H9 (cell line): ENCODE results near the gene ATP6V1C2. TPM values are rescaled to one million over a fixed set of nuclear protein-coding genes. Genes with fewer than 3 reads are reported as not detected.

Experiments used
- DNase-seq: peaks from one replicate; pipeline ENCODE4 v3.0.0-alpha.2; 2017
- H2AFZ ChIP-seq: one replicate; pipeline ENCODE4 v1.6.1; 2013; ENCODE audit warnings: mild to moderate bottlenecking, low read length, control low read depth, moderate library complexity
- H2AK5ac ChIP-seq: 2 replicates; pipeline ENCODE4 v1.6.1; 2013; ENCODE audit warnings: low read length, control low read depth, mixed read lengths; ENCODE audit not compliant: insufficient read length
- H2BK120ac ChIP-seq: one replicate; pipeline ENCODE4 v1.6.1; 2013; ENCODE audit warnings: low read depth, mild to moderate bottlenecking, low read length, control low read depth, inconsistent platforms; ENCODE audit not compliant: poor library complexity, severe bottlenecking
- H2BK12ac ChIP-seq: 2 replicates; pipeline ENCODE4 v1.6.1; 2013; ENCODE audit warnings: low read length, control low read depth, mixed read lengths, low read depth; ENCODE audit not compliant: insufficient read length
- H2BK15ac ChIP-seq: 2 replicates; pipeline ENCODE4 v1.6.1; 2013; ENCODE audit warnings: low read depth, low read length, control low read depth
- H2BK20ac ChIP-seq: one replicate; pipeline ENCODE4 v1.6.1; 2013; ENCODE audit warnings: low read depth, mild to moderate bottlenecking, low read length, control low read depth, inconsistent platforms; ENCODE audit not compliant: poor library complexity, severe bottlenecking
- H2BK5ac ChIP-seq: 2 replicates; pipeline ENCODE4 v1.6.1; 2013; ENCODE audit warnings: low read length, control low read depth, mixed read lengths; ENCODE audit not compliant: insufficient read length
- H3K14ac ChIP-seq: 2 replicates; pipeline ENCODE4 v1.6.1; 2013; ENCODE audit warnings: low read length, control low read depth; ENCODE audit not compliant: insufficient read depth
- H3K18ac ChIP-seq: 2 replicates; pipeline ENCODE4 v1.6.1; 2013; ENCODE audit warnings: low read depth, mild to moderate bottlenecking, mixed read lengths, low read length, control low read depth; ENCODE audit not compliant: insufficient read length
- H3K23ac ChIP-seq: 2 replicates; pipeline ENCODE4 v1.6.1; 2013; ENCODE audit warnings: low read length, control low read depth, mixed read lengths, low read depth; ENCODE audit not compliant: insufficient read length
- H3K23me2 ChIP-seq: 2 replicates; pipeline ENCODE4 v1.6.1; 2013; ENCODE audit warnings: low read depth, mild to moderate bottlenecking, mixed read lengths, low read length, control low read depth; ENCODE audit not compliant: insufficient read length, poor library complexity, severe bottlenecking
- H3K27ac ChIP-seq: 2 replicates; pipeline ENCODE4 v1.5.1; 2013; ENCODE audit warnings: low read length, control low read depth, mixed read lengths, low read depth; ENCODE audit not compliant: insufficient read length
- H3K27me3 ChIP-seq: 2 replicates; pipeline ENCODE4 v1.6.1; 2013; ENCODE audit warnings: low read length, control low read depth, inconsistent platforms; ENCODE audit not compliant: insufficient read depth
- H3K4ac ChIP-seq: 2 replicates; pipeline ENCODE4 v1.6.1; 2013; ENCODE audit warnings: low read depth, mild to moderate bottlenecking, control low read depth, inconsistent platforms, low read length, moderate library complexity
- H3K4me1 ChIP-seq: 2 replicates; pipeline ENCODE4 v1.6.1; 2013; ENCODE audit warnings: low read length, control low read depth, inconsistent platforms; ENCODE audit not compliant: insufficient read depth
- H3K4me2 ChIP-seq: 2 replicates; pipeline ENCODE4 v1.6.1; 2013; ENCODE audit warnings: low read length, control low read depth, mixed read lengths; ENCODE audit not compliant: insufficient read length, insufficient read depth
- H3K56ac ChIP-seq: 2 replicates; pipeline ENCODE4 v1.6.1; 2013; ENCODE audit warnings: low read depth, mild to moderate bottlenecking, mixed read lengths, low read length, control low read depth; ENCODE audit not compliant: insufficient read length
- H3K79me1 ChIP-seq: 2 replicates; pipeline ENCODE4 v1.6.1; 2013; ENCODE audit warnings: low read depth, mild to moderate bottlenecking, moderate library complexity, low read length, control low read depth, inconsistent platforms; ENCODE audit not compliant: insufficient read depth, poor library complexity, severe bottlenecking
- H3K79me2 ChIP-seq: 2 replicates; pipeline ENCODE4 v1.6.1; 2013; ENCODE audit warnings: low read length, control low read depth, inconsistent platforms; ENCODE audit not compliant: insufficient read depth
- H3K9ac ChIP-seq: 2 replicates; pipeline ENCODE4 v1.6.1; 2013; ENCODE audit warnings: low read length, control low read depth, mixed read lengths; ENCODE audit not compliant: insufficient read length; ENCODE audit errors: extremely low read depth
- H3K9me3 ChIP-seq: one replicate; pipeline ENCODE4 v1.6.1; 2013; ENCODE audit warnings: low read depth, low read length, inconsistent platforms; ENCODE audit not compliant: control insufficient read depth
- H3T11ph ChIP-seq: one replicate; pipeline ENCODE4 v1.6.1; 2013; ENCODE audit warnings: mild to moderate bottlenecking, low read length, control low read depth, inconsistent platforms
- H4K20me1 ChIP-seq: one replicate; pipeline ENCODE4 v1.6.1; 2013; ENCODE audit not compliant: control insufficient read depth, insufficient read length, insufficient read depth
- H4K5ac ChIP-seq: 2 replicates; pipeline ENCODE4 v1.6.1; 2013; ENCODE audit warnings: low read depth, mild to moderate bottlenecking, mixed read lengths, low read length, control low read depth; ENCODE audit not compliant: insufficient read length
- H4K8ac ChIP-seq: replicated peaks from 2 replicates; pipeline ENCODE4 v1.6.1; 2013; ENCODE audit warnings: low read length, control low read depth, mixed read lengths, low read depth; ENCODE audit not compliant: insufficient read length
- H4K91ac ChIP-seq: 2 replicates; pipeline ENCODE4 v1.6.1; 2013; ENCODE audit warnings: low read depth, mild to moderate bottlenecking, moderate library complexity, mixed read lengths, low read length, control low read depth; ENCODE audit not compliant: insufficient read length
- H3K27ac Mint-ChIP-seq, 3 experiments: 2 replicates in 2 of 3; 3 replicates in 1 of 3; pipeline ENCODE4 v1.8.0; 2020 to 2021; ENCODE audit warnings: mixed read lengths in 3 of 3, mild to moderate bottlenecking in 1 of 3, moderate library complexity in 1 of 3
- H3K27me3 Mint-ChIP-seq: 2 replicates; pipeline ENCODE4 v1.8.0; 2021; ENCODE audit warnings: low read depth, mild to moderate bottlenecking, moderate library complexity, mixed read lengths
- H3K36me3 Mint-ChIP-seq, 3 experiments: 2 replicates in 2 of 3; 3 replicates in 1 of 3; pipeline ENCODE4 v1.8.0; 2020 to 2021; ENCODE audit warnings: low read depth in 3 of 3, mixed read lengths in 3 of 3; ENCODE audit not compliant: insufficient read depth in 1 of 3
- H3K4me1 Mint-ChIP-seq, 2 experiments: 2 replicates each; pipeline ENCODE4 v1.8.0; 2020; ENCODE audit warnings: mixed read lengths in 2 of 2
- H3K4me3 Mint-ChIP-seq, 2 experiments: 2 replicates in 1 of 2; 3 replicates in 1 of 2; pipeline ENCODE4 v1.8.0; 2020 to 2021; ENCODE audit warnings: mild to moderate bottlenecking in 2 of 2, mixed read lengths in 2 of 2, moderate library complexity in 1 of 2
- H3K9me3 Mint-ChIP-seq, 2 experiments: 2 replicates in 1 of 2; 3 replicates in 1 of 2; pipeline ENCODE4 v1.8.0; 2020; ENCODE audit warnings: mild to moderate bottlenecking in 2 of 2, mixed read lengths in 2 of 2, moderate library complexity in 1 of 2
- WGBS: extraction: QIAGEN DNeasy Blood & Tissue Kit; methylation state at CpG from one replicate; pipeline ENCODE4 v1.1.7; 2013; ENCODE audit warnings: missing lambda C conversion rate, low lambda C conversion rate, mixed read lengths; ENCODE audit not compliant: insufficient read length; ENCODE audit errors: extremely low coverage; 5-methylcytosine and 5-hydroxymethylcytosine counted together
- total RNA-seq: library from RNA; stranded (reverse); gene quantifications from 2 replicates; pipeline ENCODE4 v1.2.1, GENCODE V29; 2021
- TF ChIP-seq, protein P1 (sequence below): fragments of 200-600 bp; sonication (generic); conservative IDR thresholded peaks from 3 replicates; pipeline ENCODE4 v1.8.0; 2021; ENCODE audit warnings: antibody characterized with exemption, mild to moderate bottlenecking

ATP6V1C2 gene
- total RNA-seq, 1 experiment from 2014 or later: 1.2 TPM

DNA sequence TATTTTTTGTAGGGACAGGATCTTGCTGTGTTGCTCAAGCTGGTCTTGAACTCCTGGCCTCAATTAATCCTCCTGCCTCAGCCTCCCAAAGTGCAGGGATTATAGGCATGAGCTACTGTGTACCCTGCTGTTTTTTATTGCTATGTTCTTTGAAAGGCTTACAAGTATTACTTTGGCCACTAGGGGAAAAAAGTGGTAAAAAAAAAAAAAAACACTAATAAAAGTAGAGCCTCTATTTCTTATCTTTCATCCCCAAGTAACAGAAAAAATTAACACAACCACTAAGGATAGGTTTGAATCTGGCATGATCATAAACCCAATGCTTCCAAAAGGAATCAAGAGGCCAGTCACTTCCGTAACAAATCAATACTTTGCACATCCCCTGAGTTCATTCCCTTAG, 43.2 kb upstream of the ATP6V1C2 start:
- Histone ChIP-seq H3K23ac (no peak overlapping the region), H3K4me2 (no peak overlapping the region), H3K27ac (no peak overlapping the region), H3K18ac (no peak overlapping the region), H3K9me3 (no peaks in the 10 kb centered on the region), H3K9ac (no peak overlapping the region), H3K4ac (no peak overlapping the region), H2BK5ac (no peak overlapping the region), H3T11ph (no peak overlapping the region), H3K79me2 (no peaks in the 10 kb centered on the region), H4K8ac (no peak overlapping the region), H2AFZ (no peak overlapping the region), H3K79me1 (no peaks in the 10 kb centered on the region), H3K56ac (no peak overlapping the region), H2AK5ac (no peak overlapping the region), H2BK12ac (no peak overlapping the region), H2BK120ac (no peak overlapping the region), H3K4me1 (no peaks in the 10 kb centered on the region), H2BK20ac (no peak overlapping the region), H4K5ac (no peak overlapping the region), H4K20me1 (no peaks in the 10 kb centered on the region), H3K23me2 (no peaks in the 10 kb centered on the region), H3K14ac (no peak overlapping the region), H2BK15ac (no peak overlapping the region), H4K91ac (no peak overlapping the region), H3K27me3 (no peaks in the 10 kb centered on the region)
- TF ChIP-seq, protein P1, sequence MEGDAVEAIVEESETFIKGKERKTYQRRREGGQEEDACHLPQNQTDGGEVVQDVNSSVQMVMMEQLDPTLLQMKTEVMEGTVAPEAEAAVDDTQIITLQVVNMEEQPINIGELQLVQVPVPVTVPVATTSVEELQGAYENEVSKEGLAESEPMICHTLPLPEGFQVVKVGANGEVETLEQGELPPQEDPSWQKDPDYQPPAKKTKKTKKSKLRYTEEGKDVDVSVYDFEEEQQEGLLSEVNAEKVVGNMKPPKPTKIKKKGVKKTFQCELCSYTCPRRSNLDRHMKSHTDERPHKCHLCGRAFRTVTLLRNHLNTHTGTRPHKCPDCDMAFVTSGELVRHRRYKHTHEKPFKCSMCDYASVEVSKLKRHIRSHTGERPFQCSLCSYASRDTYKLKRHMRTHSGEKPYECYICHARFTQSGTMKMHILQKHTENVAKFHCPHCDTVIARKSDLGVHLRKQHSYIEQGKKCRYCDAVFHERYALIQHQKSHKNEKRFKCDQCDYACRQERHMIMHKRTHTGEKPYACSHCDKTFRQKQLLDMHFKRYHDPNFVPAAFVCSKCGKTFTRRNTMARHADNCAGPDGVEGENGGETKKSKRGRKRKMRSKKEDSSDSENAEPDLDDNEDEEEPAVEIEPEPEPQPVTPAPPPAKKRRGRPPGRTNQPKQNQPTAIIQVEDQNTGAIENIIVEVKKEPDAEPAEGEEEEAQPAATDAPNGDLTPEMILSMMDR: peak; percentile 50
- peaks cover 2 to 45% (median 20%) of the 10 kb centered on the region in 3 experiments; a peak in 5 of 7 replicates for H3K36me3 Mint-ChIP-seq
- H3K27ac Mint-ChIP-seq: no peak overlapping the region
- no CpG with 5 or more reads among the region's 1 CpG for WGBS
- DNase-seq: no peak
- H3K27me3 Mint-ChIP-seq: no peaks in the 10 kb centered on the region; the same call in 1 of the 2 replicates
- H3K4me3 Mint-ChIP-seq: no peak overlapping the region
- H3K9me3 Mint-ChIP-seq: no peaks in the 10 kb centered on the region
- no peaks in the 10 kb centered on the region for H3K4me1 Mint-ChIP-seq
